Activated T-cell treated with anti-CD3 and anti-CD28 coated beads, Interleukin-2, amount 50 U/mL, for 4 hours (primary cell): Measurements from ENCODE around the gene IGFL4. TPM values are rescaled to one million over a fixed set of nuclear protein-coding genes. Genes with fewer than 3 reads are reported as not detected.
A peak's percentile ranks its signal among the peaks of the same experiment; 100 is the strongest.

Source experiments
- ATAC-seq, 2 donors: fragments of 200-7000 bp; cut with Tn5 transposase; one replicate each; pipeline ENCODE4 v1.10.0; 2021
- DNase-seq: peaks from one replicate; pipeline ENCODE4 v3.0.0-alpha.2; 2020
- H3K27me3 Mint-ChIP-seq: one replicate; pipeline ENCODE4 v1.8.0; 2021; ENCODE audit warnings: low read depth, mixed read lengths
- H3K36me3 Mint-ChIP-seq: one replicate; pipeline ENCODE4 v1.8.0; 2022; ENCODE audit warnings: mixed read lengths; ENCODE audit not compliant: insufficient read depth
- H3K4me1 Mint-ChIP-seq: one replicate; pipeline ENCODE4 v1.8.0; 2021; ENCODE audit warnings: low read depth, mixed read lengths
- H3K4me3 Mint-ChIP-seq: one replicate; pipeline ENCODE4 v1.8.0; 2021; ENCODE audit warnings: mild to moderate bottlenecking, moderate library complexity, mixed read lengths
- H3K9me3 Mint-ChIP-seq: one replicate; pipeline ENCODE4 v1.8.0; 2021; ENCODE audit warnings: mixed read lengths
- total RNA-seq, 3 donors: library from RNA; stranded (reverse); gene quantifications; one replicate each; pipeline ENCODE4 v1.2.1, GENCODE V29; 2021

Gene IGFL4
- total RNA-seq, 3 donors from 2014 or later = not detected

DNA sequence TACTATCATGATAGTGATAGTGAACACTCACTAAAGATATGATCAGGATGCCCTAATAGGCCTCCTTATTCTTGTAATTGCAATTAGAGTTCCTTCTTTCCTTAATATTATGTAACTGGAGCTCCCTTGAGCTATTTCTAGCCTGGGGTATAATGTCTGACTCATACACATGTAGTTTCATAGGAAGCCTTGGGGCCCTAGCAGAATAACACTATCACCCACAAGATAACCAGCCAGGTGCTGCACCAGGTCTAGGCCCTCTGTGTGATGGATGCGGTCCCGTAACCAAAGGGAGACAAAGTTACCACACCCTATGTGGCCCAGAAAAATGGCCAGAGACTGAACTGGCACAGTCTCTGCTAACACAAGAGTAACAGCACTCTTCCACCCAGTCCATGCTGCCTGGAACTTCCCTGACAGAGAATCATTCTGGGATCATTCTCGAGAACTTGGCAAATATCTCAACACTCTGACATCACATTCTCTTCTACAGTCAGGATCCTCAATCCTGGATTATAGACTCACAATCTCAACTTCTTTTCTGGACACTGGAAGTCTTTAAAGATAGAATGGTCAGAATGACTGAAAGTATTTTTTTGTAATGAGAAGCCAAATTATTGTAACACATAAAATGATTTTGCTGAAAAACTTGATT is 32.6 kb upstream of the IGFL4 start:
- no peak overlapping the region for H3K4me3 Mint-ChIP-seq
- H3K4me1 Mint-ChIP-seq = peaks cover 7% of the 10 kb centered on the region
- DNase-seq (no peak), ATAC-seq (no peak)
- H3K9me3 Mint-ChIP-seq = no peaks in the 10 kb centered on the region
- H3K27me3 Mint-ChIP-seq = peaks cover 76% of the 10 kb centered on the region
- no peaks in the 10 kb centered on the region for H3K36me3 Mint-ChIP-seq

- peaks cover 70% of the 10 kb centered on the region for H3K27me3 Mint-ChIP-seq
- DNase-seq = no peak
- no peaks in the 10 kb centered on the region for H3K36me3 Mint-ChIP-seq
- H3K4me1 Mint-ChIP-seq = no peaks in the 10 kb centered on the region
- no peak for ATAC-seq
- no peak overlapping the region for H3K4me3 Mint-ChIP-seq
- H3K9me3 Mint-ChIP-seq = no peaks in the 10 kb centered on the region
These were observed 29.1 kb upstream of the IGFL4 start for GRCh38 chr19:46069806-46070341.

DNA sequence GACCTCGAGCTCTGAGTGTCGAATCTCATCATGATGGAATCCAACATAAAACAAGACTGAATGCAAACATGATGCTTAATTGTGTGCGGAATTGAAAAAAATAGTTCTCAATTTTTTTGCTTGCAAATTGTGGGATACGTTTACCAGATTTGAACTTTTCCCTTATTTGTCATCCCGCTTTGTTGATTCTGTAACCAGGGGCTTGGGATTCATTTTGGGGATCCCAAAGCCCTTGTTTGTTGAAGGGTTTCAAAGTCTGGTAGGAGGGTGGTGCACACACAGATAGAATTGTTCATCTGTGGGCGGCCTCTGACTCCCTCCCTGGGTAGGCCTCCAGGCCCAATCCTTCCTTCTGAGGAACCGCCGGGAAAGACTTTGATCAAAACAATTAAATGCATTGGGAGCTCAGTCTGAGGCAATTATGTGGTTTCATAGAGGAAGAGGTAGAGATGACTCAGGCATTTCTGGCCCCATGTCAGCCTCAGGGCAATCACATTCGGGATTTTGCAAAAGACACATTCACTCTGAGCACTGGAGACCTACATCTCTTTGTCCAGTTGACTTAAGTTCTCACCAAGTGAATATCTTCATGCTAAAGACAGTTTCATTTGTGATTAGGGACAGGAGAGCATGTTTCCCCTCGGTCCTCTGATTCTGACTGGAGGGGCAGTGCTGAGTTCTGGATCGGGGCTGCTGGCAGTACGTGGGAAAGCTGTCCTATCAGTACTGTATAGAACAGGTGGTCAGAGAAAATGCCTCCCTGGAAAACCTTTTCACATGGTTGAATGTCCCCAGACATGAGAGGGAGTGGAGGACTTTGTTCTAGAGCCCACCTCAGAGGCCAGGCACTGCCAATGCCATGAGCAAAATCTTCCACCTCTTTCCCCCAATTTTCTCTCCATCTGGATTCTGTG is 27.8 kb upstream of the IGFL4 start:
- no peak overlapping the region for H3K4me3 Mint-ChIP-seq
- DNase-seq = no peak
- H3K9me3 Mint-ChIP-seq = no peaks in the 10 kb centered on the region
- H3K36me3 Mint-ChIP-seq = no peaks in the 10 kb centered on the region
- no peak for ATAC-seq
- no peaks in the 10 kb centered on the region for H3K4me1 Mint-ChIP-seq
- peaks cover 67% of the 10 kb centered on the region for H3K27me3 Mint-ChIP-seq

DNA sequence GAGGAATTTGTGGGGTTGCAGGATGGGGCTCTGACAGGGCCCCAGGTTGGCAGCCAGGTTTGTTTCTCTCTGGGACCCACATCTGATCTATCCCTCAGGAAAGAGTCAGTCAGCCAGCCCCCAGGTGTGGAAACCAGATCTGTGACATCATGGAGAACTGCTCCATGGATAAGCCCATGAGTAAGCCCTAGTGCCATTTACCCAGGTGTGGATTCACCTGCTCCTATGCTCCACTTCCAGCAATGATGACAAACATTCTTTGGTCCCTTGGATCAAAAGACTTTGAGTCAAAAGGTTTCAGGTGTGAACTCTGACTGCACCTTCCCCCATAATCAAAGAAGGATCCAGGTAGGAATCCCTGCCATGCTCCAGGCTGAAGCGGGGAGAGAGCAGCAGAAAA is 26.9 kb upstream of the IGFL4 start:
- no peak for DNase-seq
- Mint-ChIP-seq H3K4me1 (no peaks in the 10 kb centered on the region), H3K9me3 (no peaks in the 10 kb centered on the region), H3K4me3 (no peak overlapping the region), H3K36me3 (no peaks in the 10 kb centered on the region), H3K27me3 (peaks cover 59% of the 10 kb centered on the region)
- no peak for ATAC-seq

GRCh38 chr19:46066471-46066870 is 25.7 kb upstream of the IGFL4 start:
- no peaks in the 10 kb centered on the region for H3K4me1 Mint-ChIP-seq
- H3K27me3 Mint-ChIP-seq = peaks cover 56% of the 10 kb centered on the region
- H3K4me3 Mint-ChIP-seq = no peak overlapping the region
- no peaks in the 10 kb centered on the region for H3K9me3 Mint-ChIP-seq
- H3K36me3 Mint-ChIP-seq = no peaks in the 10 kb centered on the region
- DNase-seq (no peak), ATAC-seq (no peak)

DNA sequence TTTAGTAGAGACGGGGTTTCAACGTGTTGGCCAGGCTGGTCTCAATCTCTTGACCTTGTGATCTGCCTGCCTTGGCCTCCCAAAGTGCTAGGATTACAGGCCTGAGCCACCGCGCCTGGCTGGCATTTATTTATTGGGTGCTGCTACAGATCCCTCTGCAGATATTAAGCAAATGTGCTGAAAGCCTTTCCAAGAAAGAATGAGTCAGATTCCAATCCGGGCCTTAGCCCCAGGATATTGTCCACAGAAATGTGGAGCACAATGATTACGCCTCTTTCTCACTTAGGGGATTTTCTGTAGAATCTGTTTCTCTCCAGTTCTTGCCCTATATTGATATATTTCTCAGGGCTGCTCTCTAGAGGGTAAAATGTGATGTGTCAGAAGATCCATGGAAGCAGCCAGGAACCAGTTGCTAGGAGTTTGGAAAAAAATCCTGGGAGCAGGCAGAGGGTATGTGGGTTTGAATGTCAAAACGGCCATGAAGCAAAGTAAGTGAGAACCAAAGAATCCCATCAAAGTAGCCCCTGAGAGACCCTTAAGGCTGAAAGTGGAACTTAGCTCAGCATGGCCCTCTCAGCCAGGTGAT is 24.8 kb upstream of the IGFL4 start:
- Mint-ChIP-seq H3K4me1 (no peaks in the 10 kb centered on the region), H3K36me3 (no peaks in the 10 kb centered on the region), H3K9me3 (no peaks in the 10 kb centered on the region), H3K4me3 (no peak overlapping the region), H3K27me3 (peaks cover 48% of the 10 kb centered on the region)
- no peak for DNase-seq
- no peak for ATAC-seq

DNA sequence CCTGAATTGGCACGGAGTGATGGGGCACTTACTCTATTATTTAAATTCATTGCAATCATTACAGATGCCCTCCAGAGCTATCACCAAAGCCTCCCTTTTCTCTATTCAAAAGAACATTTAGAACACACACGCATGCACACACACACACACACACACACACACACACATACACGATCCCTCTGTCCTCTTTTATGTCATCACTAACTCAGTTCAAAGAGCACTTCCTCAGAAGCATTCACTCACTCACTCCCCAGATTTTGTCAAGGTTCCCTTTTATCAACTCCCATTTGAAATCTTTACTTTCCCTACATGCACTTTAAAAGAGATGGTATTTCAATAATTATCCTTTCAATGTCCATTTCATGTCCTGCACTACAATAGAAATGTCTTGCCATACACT is 22.4 kb upstream of the IGFL4 start:
- peaks cover 8% of the 10 kb centered on the region for H3K9me3 Mint-ChIP-seq
- peaks cover 50% of the 10 kb centered on the region for H3K27me3 Mint-ChIP-seq
- ATAC-seq (no peak), DNase-seq (no peak)
- H3K36me3 Mint-ChIP-seq = no peaks in the 10 kb centered on the region
- H3K4me1 Mint-ChIP-seq = no peaks in the 10 kb centered on the region
- no peak overlapping the region for H3K4me3 Mint-ChIP-seq

DNA sequence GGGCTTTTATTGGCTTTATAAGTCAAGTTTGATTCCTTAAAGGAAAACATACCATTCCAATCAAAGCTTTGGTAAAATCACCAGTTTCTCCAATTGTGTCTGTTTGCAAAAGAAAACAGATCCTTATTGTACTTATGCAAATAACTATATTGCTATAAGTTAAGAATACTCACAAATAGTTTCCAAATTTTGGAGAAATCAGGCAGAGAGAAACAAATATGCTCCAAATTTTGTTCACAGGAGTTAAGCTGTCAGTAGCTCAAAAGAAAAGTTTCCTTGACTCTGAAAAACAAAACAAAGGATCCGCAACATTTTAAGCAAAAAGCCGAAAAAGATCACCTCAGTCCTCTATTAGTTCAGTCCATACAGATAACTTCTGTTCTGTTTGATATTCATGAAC is 19.2 kb upstream of the IGFL4 start:
- peaks cover 8% of the 10 kb centered on the region for H3K9me3 Mint-ChIP-seq
- H3K27me3 Mint-ChIP-seq = peaks cover 52% of the 10 kb centered on the region
- H3K4me1 Mint-ChIP-seq = no peaks in the 10 kb centered on the region
- ATAC-seq (no peak), DNase-seq (no peak)
- no peak overlapping the region for H3K4me3 Mint-ChIP-seq
- H3K36me3 Mint-ChIP-seq = no peaks in the 10 kb centered on the region

GRCh38 chr19:46058778-46059177 is 18.0 kb upstream of the IGFL4 start:
- H3K27me3 Mint-ChIP-seq = peaks cover 46% of the 10 kb centered on the region
- no peak overlapping the region for H3K4me3 Mint-ChIP-seq
- ATAC-seq (no peak), DNase-seq (no peak)
- peaks cover 8% of the 10 kb centered on the region for H3K9me3 Mint-ChIP-seq
- H3K36me3 Mint-ChIP-seq = no peaks in the 10 kb centered on the region
- no peaks in the 10 kb centered on the region for H3K4me1 Mint-ChIP-seq

DNA sequence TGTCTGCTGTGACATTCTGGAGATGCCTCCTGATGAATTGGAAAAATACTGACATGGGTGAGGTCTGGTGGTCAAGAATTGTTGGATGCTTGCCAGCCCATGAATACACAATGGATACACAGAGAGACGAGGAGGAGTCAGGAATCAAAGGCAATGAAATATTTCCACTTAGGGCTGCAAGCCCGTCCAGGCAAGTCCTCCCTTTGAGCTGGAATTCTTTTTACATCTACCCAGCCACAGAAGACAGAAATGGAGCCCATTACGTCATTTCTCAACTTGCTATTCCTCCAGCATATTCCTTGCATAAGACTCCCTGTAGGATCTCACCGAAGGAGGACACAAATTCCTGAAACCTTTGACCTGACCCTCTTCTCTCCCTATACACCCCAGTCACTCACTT is 15.7 kb upstream of the IGFL4 start:
- Mint-ChIP-seq H3K4me3 (no peak overlapping the region), H3K27me3 (peaks cover 46% of the 10 kb centered on the region), H3K36me3 (no peaks in the 10 kb centered on the region), H3K9me3 (peaks cover 8% of the 10 kb centered on the region), H3K4me1 (no peaks in the 10 kb centered on the region)
- ATAC-seq (no peak), DNase-seq (no peak)

- H3K9me3 Mint-ChIP-seq = no peaks in the 10 kb centered on the region
- no peak for DNase-seq
- H3K4me3 Mint-ChIP-seq = no peak overlapping the region
- H3K36me3 Mint-ChIP-seq = no peaks in the 10 kb centered on the region
- ATAC-seq = no peak
- H3K4me1 Mint-ChIP-seq = no peaks in the 10 kb centered on the region
- peaks cover 64% of the 10 kb centered on the region for H3K27me3 Mint-ChIP-seq
These were observed 12.1 kb upstream of the IGFL4 start for GRCh38 chr19:46052896-46053295.

DNA sequence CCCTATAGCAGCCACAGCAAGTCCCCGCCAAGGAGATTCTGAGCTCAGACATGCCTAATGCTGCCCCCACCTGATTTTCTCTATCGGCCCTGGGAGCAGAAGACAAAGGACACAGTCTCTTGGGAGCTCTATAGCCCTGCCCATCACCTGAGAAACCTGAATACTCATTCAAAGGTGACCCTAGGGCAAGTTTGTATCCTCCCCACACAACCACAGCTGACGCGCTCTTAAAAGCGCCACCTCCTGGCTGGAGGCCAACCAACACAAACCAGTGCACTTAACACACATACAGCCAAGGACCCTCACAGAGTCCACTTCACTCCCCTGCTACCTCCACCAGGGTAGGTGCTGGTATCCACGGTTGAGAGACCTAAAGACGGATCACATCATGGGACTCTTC is 8.8 kb upstream of the IGFL4 start:
- no peak for DNase-seq
- ATAC-seq = no peak
- no peaks in the 10 kb centered on the region for H3K36me3 Mint-ChIP-seq
- H3K9me3 Mint-ChIP-seq = no peaks in the 10 kb centered on the region
- H3K27me3 Mint-ChIP-seq = peaks cover 67% of the 10 kb centered on the region
- H3K4me3 Mint-ChIP-seq = no peak overlapping the region
- H3K4me1 Mint-ChIP-seq = no peaks in the 10 kb centered on the region

GRCh38 chr19:46043519-46043918 is 2.7 kb upstream of the IGFL4 start:
- H3K27me3 Mint-ChIP-seq = peaks cover 73% of the 10 kb centered on the region
- H3K4me1 Mint-ChIP-seq = no peaks in the 10 kb centered on the region
- no peak overlapping the region for H3K4me3 Mint-ChIP-seq
- ATAC-seq (no peak), DNase-seq (no peak)
- no peaks in the 10 kb centered on the region for H3K36me3 Mint-ChIP-seq
- H3K9me3 Mint-ChIP-seq = no peaks in the 10 kb centered on the region

GRCh38 chr19:46042252-46042883 is 1.6 kb upstream of the IGFL4 start:
- no peaks in the 10 kb centered on the region for H3K36me3 Mint-ChIP-seq
- DNase-seq = no peak
- no peaks in the 10 kb centered on the region for H3K9me3 Mint-ChIP-seq
- H3K4me1 Mint-ChIP-seq = no peaks in the 10 kb centered on the region
- peak; percentile 18 to 50 for ATAC-seq
- peaks cover 61% of the 10 kb centered on the region for H3K27me3 Mint-ChIP-seq
- H3K4me3 Mint-ChIP-seq = no peak overlapping the region
